OCI-LY3 (cell line): Measurements from ENCODE around the gene NAB2.
A peak's percentile ranks its signal among the peaks of the same experiment; 100 is the strongest.

Experiments
- EZH2phosphoT487 ChIP-seq: fragments of 200-600 bp; shearing (Covaris generic); IDR thresholded peaks from 2 replicates; pipeline ENCODE4 v1.6.1; 2018; ENCODE audit warnings: antibody characterized with exemption, mixed run types, low read depth
- TF ChIP-seq, protein P1 (sequence below): fragments of 200-600, 300-600 bp; sonication (generic); IDR thresholded peaks from 2 replicates; pipeline ENCODE4 v1.5.1; 2014; ENCODE audit warnings: antibody characterized with exemption, low read length, low read depth

DNA sequence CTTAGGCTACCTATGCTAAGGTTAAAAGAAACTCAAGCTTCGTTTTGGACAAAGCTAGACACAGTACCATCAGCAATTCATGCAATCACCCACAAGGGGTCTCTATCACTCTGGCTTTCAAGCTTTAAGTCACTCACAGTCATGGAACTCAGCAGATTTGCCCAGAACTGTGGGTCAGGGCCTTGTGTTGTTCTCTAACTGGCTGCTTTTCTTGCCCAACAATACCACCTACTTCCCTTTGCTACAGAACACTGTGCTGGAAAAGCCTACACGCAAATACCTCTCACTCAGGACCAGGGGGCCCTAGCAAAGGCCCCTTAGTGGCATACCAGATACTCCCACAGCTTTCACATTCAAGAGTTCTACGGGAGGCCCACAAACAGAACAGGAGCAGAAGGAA lies 19.4 kb upstream of the NAB2 start:
- TF ChIP-seq, protein P1, sequence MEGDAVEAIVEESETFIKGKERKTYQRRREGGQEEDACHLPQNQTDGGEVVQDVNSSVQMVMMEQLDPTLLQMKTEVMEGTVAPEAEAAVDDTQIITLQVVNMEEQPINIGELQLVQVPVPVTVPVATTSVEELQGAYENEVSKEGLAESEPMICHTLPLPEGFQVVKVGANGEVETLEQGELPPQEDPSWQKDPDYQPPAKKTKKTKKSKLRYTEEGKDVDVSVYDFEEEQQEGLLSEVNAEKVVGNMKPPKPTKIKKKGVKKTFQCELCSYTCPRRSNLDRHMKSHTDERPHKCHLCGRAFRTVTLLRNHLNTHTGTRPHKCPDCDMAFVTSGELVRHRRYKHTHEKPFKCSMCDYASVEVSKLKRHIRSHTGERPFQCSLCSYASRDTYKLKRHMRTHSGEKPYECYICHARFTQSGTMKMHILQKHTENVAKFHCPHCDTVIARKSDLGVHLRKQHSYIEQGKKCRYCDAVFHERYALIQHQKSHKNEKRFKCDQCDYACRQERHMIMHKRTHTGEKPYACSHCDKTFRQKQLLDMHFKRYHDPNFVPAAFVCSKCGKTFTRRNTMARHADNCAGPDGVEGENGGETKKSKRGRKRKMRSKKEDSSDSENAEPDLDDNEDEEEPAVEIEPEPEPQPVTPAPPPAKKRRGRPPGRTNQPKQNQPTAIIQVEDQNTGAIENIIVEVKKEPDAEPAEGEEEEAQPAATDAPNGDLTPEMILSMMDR, result peak; percentile 83
- TF ChIP-seq EZH2phosphoT487, result no peak
